OCI-LY1 (cell line): ENCODE results near the gene WFDC12.

Source experiments
- H2AFZ ChIP-seq: fragments of 200-600 bp; sonication (generic), shearing (Covaris generic); 2 replicates; pipeline ENCODE4 v1.6.0; 2014; ENCODE audit warnings: antibody characterized with exemption, mild to moderate bottlenecking, low read length
- H3F3A ChIP-seq: fragments of 200-600 bp; sonication (generic), shearing (Covaris generic); 2 replicates; pipeline ENCODE4 v1.6.0; 2014; ENCODE audit warnings: mild to moderate bottlenecking, antibody characterized with exemption, low read length, moderate library complexity; ENCODE audit not compliant: insufficient read depth
- H3K27ac ChIP-seq: fragments of 200-600 bp; sonication (generic); 2 replicates; pipeline ENCODE4 v1.5.1; 2014; ENCODE audit warnings: low read length, mixed run types, mild to moderate bottlenecking, low read depth; ENCODE audit not compliant: poor library complexity, severe bottlenecking
- H3K27me3 ChIP-seq: fragments of 200-600 bp; sonication (generic); 2 replicates; pipeline ENCODE4 v1.6.0; 2014; ENCODE audit warnings: antibody characterized with exemption, mild to moderate bottlenecking, low read length, moderate library complexity; ENCODE audit not compliant: insufficient read depth
- H3K36me3 ChIP-seq: fragments of 200-600 bp; sonication (generic); 2 replicates; pipeline ENCODE4 v1.6.1; 2014; ENCODE audit warnings: mild to moderate bottlenecking, antibody characterized with exemption, low read length, moderate library complexity, mixed read lengths; ENCODE audit not compliant: insufficient read depth
- H3K4me1 ChIP-seq: fragments of 200-600 bp; sonication (generic); 2 replicates; pipeline ENCODE4 v1.5.1; 2014; ENCODE audit warnings: mild to moderate bottlenecking, low read length, moderate library complexity; ENCODE audit not compliant: insufficient read depth, severe bottlenecking
- H3K4me2 ChIP-seq: fragments of 200-600 bp; sonication (generic), shearing (Covaris generic); 2 replicates; pipeline ENCODE4 v1.6.1; 2014; ENCODE audit warnings: low read length
- H3K4me3 ChIP-seq: fragments of 200-600 bp; sonication (generic); 2 replicates; pipeline ENCODE4 v1.5.1; 2014; ENCODE audit warnings: low read length, low read depth, mild to moderate bottlenecking, mixed read lengths; ENCODE audit not compliant: poor library complexity, severe bottlenecking
- H3K79me2 ChIP-seq: fragments of 200-600 bp; shearing (Covaris generic); 2 replicates; pipeline ENCODE4 v1.6.1; 2016; ENCODE audit warnings: mixed run types, low read length, mixed read lengths; ENCODE audit not compliant: insufficient read depth
- H3K9ac ChIP-seq: fragments of 200-600 bp; sonication (generic), shearing (Covaris generic); 2 replicates; pipeline ENCODE4 v1.6.1; 2014; ENCODE audit warnings: mild to moderate bottlenecking, low read length, mixed read lengths
- H3K9me2 ChIP-seq: fragments of 200-600 bp; sonication (generic), shearing (Covaris generic); 2 replicates; pipeline ENCODE4 v1.6.1; 2014; ENCODE audit warnings: low read depth, mild to moderate bottlenecking, low read length, mixed read lengths
- H3K9me3 ChIP-seq: fragments of 200-600 bp; shearing (Covaris generic); 2 replicates; pipeline ENCODE4 v1.6.1; 2014; ENCODE audit warnings: low read length, mixed read lengths
- H4K20me1 ChIP-seq: fragments of 200-600 bp; sonication (generic), shearing (Covaris generic); 2 replicates; pipeline ENCODE4 v1.6.0; 2016; ENCODE audit warnings: mild to moderate bottlenecking, low read length; ENCODE audit not compliant: insufficient read depth
- CTCF ChIP-seq: fragments of 200-600 bp; sonication (generic), shearing (Covaris generic); IDR thresholded peaks from 2 replicates; pipeline ENCODE4 v1.5.1; 2017; ENCODE audit warnings: mild to moderate bottlenecking, antibody characterized with exemption, low read length, moderate library complexity, mixed read lengths
- EZH2 ChIP-seq: fragments of 200-600 bp; sonication (generic), shearing (Covaris generic); IDR thresholded peaks from 2 replicates; pipeline ENCODE4 v1.8.0; 2017; ENCODE audit warnings: borderline replicate concordance, mixed run types, mild to moderate bottlenecking, antibody characterized with exemption, low read length, moderate library complexity, mixed read lengths

WFDC12 gene

GRCh38 chr20:45114465-45115385 is 9.5 kb downstream of the WFDC12 start, which contains the start of gene WFDC5:
Gene WFDC5 (minus strand): TSS chr20:45115174. CDS start chr20:45115083, 91 bp downstream.
- H3K4me2 ChIP-seq: no peak within 1 kb of the TSS
- TF ChIP-seq CTCF: no peak
- TF ChIP-seq EZH2: no peak
- H3K9me2 ChIP-seq: no peaks in the 10 kb centered on the region
- no peaks in the 10 kb centered on the region for H3K9me3 ChIP-seq
- no peaks in the 10 kb centered on the region for H3K36me3 ChIP-seq
- no peaks in the 10 kb centered on the region for H3F3A ChIP-seq
- H3K4me3 ChIP-seq: no peak within 1 kb of the TSS
- H3K27ac ChIP-seq: no peak within 1 kb of the TSS
- no peak within 1 kb of the TSS for H3K9ac ChIP-seq
- no peaks in the 10 kb centered on the region for H3K79me2 ChIP-seq
- H3K27me3 ChIP-seq: no peaks in the 10 kb centered on the region
- no peaks in the 10 kb centered on the region for H4K20me1 ChIP-seq
- H3K4me1 ChIP-seq: no peaks in the 10 kb centered on the region
- H2AFZ ChIP-seq: no peak within 1 kb of the TSS

GRCh38 chr20:45113865-45114264 is 10.4 kb downstream of the WFDC12 start:
- H3K4me2 ChIP-seq: no peak overlapping the region
- no peak overlapping the region for H3K9ac ChIP-seq
- no peak overlapping the region for H3K27ac ChIP-seq
- H3K79me2 ChIP-seq: no peaks in the 10 kb centered on the region
- H3K27me3 ChIP-seq: no peaks in the 10 kb centered on the region
- no peaks in the 10 kb centered on the region for H3K9me3 ChIP-seq
- TF ChIP-seq CTCF: no peak
- TF ChIP-seq EZH2: no peak
- no peaks in the 10 kb centered on the region for H3K9me2 ChIP-seq
- H3K4me3 ChIP-seq: no peak overlapping the region
- H4K20me1 ChIP-seq: no peaks in the 10 kb centered on the region
- no peaks in the 10 kb centered on the region for H3K36me3 ChIP-seq
- no peak overlapping the region for H2AFZ ChIP-seq
- H3F3A ChIP-seq: no peaks in the 10 kb centered on the region
- no peaks in the 10 kb centered on the region for H3K4me1 ChIP-seq

GRCh38 chr20:45112754-45113153 is 11.5 kb downstream of the WFDC12 start:
- Histone ChIP-seq H2AFZ (no peak overlapping the region), H3K9ac (no peak overlapping the region), H3F3A (no peaks in the 10 kb centered on the region), H3K27me3 (no peaks in the 10 kb centered on the region), H3K4me3 (no peak overlapping the region), H3K27ac (no peak overlapping the region), H3K9me2 (no peaks in the 10 kb centered on the region), H3K36me3 (no peaks in the 10 kb centered on the region), H3K4me1 (no peaks in the 10 kb centered on the region), H4K20me1 (no peaks in the 10 kb centered on the region), H3K9me3 (no peaks in the 10 kb centered on the region), H3K4me2 (no peak overlapping the region), H3K79me2 (no peaks in the 10 kb centered on the region)
- no peak for TF ChIP-seq CTCF
- TF ChIP-seq EZH2: no peak
